Measurements from ENCODE around the gene UCK1.
A peak's percentile ranks its signal among the peaks of the same experiment; 100 is the strongest.

The UCK1 gene

DNA sequence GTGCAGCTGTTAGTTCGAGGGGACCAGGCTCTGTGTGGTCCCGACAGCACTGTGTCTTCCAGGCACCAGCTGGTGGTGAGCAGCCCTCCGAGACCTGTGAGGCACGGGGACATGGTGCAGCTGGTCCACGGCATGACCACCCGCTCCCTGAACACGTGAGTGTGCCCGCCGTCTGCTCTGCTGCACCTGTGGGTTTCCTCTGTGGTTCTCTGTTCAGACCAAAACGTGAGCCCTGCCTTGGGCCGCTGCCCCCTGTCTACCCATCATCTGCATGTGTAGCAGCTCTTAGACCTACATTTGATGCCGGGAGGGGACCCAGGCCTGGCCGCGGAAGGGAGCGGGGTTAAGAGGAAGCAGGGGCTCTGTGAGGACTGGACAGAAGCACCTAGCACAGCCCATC lies 17.9 kb downstream of the UCK1 start:
- Mint-ChIP-seq H3K4me1 (no peaks in the 10 kb centered on the region), H3K27ac (ENCODE audit: low read depth) (no peak overlapping the region), H3K4me3 (no peak overlapping the region), H3K9me3 (no peaks in the 10 kb centered on the region), H3K27me3 (no peaks in the 10 kb centered on the region), H3K36me3 (ENCODE audit: insufficient read depth) (peaks cover 42% of the 10 kb centered on the region)
- ATAC-seq (replicated peaks; ENCODE audit: extremely low read depth, poor library complexity, severe bottlenecking) (no peak), DNase-seq (ENCODE audit: low spot score in 2 of 2) (no peak)

DNA sequence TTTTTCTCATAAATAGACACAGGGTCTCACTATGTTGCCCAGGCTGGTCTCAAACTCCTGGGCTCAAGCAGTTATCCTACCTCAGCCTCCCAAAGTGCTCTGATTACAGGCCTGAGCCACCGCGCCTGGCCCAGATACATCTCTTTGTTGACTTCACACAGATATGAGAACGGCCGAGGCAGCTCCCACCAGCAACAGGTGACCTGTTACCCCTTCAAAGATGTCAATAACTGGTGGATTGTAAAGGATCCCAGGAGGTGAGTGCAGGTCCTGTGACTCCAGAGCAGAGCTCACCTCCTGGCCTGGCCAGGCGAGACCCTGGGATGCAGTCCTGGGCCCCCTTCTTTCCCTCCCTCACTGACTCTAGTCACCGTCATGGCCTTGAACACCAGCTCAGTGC lies 19.2 kb downstream of the UCK1 start:
- Mint-ChIP-seq H3K4me1 (no peaks in the 10 kb centered on the region), H3K36me3 (ENCODE audit: insufficient read depth) (peaks cover 33% of the 10 kb centered on the region), H3K4me3 (no peak overlapping the region), H3K27ac (ENCODE audit: low read depth) (no peak overlapping the region), H3K9me3 (no peaks in the 10 kb centered on the region), H3K27me3 (no peaks in the 10 kb centered on the region)
- ATAC-seq (replicated peaks; ENCODE audit: extremely low read depth, poor library complexity, severe bottlenecking) (no peak), DNase-seq (ENCODE audit: low spot score in 2 of 2) (no peak)

DNA sequence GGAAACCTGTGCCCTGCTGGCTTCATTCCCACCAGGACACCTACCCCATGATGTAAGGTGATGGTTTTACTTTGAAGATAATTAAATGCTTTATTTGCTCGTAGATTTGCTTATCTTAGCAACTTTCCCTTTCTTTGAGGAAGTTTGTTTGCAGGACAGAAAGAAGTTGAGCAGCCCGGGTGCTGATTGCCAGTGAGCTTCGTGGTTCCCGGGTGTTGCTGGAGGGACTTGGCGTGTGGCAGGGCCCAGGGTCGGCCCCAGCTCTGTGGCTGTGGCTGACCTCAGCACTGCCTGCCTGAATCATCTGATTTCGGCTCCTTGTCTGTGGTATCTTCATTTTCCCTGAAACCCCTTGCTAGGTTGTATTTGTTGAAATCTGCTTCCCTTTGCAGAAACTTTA lies 19.6 kb downstream of the UCK1 start:
- H3K27ac Mint-ChIP-seq (ENCODE audit: low read depth): no peak overlapping the region
- ATAC-seq (replicated peaks; ENCODE audit: extremely low read depth, poor library complexity, severe bottlenecking): no peak

DNA sequence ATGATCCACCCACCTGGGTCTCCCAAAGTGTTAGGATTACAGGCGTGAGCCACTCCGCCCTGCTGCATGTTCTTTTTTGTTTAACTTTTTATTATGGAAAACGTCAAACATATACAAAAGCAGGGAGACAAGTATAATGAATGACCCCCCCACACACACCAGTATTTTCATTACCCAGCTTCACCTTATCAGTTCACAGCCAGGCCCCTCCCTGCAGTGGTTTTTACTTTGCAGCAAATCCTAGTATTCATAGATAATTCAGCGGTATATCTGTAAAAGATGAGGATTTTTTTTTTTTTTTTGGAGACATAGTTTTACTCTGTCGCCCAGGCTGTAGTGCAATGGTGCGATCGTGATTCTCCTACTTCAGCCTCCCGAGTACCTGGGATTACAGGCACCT lies 26.1 kb downstream of the UCK1 start:
- no peak for DNase-seq (ENCODE audit: low spot score in 2 of 2)
- Mint-ChIP-seq H3K9me3 (no peaks in the 10 kb centered on the region), H3K27me3 (no peaks in the 10 kb centered on the region), H3K27ac (ENCODE audit: low read depth) (no peak overlapping the region), H3K36me3 (ENCODE audit: insufficient read depth) (peaks cover 33% of the 10 kb centered on the region), H3K4me1 (peaks cover 44% of the 10 kb centered on the region), H3K4me3 (peak overlapping the region; percentile 43)
- no peak for ATAC-seq (replicated peaks; ENCODE audit: extremely low read depth, poor library complexity, severe bottlenecking)

More for the DNA sequence above, 19.6 kb downstream of the UCK1 start:
- Mint-ChIP-seq H3K4me3 (no peak overlapping the region), H3K27me3 (no peaks in the 10 kb centered on the region), H3K36me3 (ENCODE audit: insufficient read depth) (peaks cover 29% of the 10 kb centered on the region), H3K9me3 (no peaks in the 10 kb centered on the region), H3K4me1 (no peaks in the 10 kb centered on the region)
- DNase-seq (ENCODE audit: low spot score in 2 of 2): no peak

DNA sequence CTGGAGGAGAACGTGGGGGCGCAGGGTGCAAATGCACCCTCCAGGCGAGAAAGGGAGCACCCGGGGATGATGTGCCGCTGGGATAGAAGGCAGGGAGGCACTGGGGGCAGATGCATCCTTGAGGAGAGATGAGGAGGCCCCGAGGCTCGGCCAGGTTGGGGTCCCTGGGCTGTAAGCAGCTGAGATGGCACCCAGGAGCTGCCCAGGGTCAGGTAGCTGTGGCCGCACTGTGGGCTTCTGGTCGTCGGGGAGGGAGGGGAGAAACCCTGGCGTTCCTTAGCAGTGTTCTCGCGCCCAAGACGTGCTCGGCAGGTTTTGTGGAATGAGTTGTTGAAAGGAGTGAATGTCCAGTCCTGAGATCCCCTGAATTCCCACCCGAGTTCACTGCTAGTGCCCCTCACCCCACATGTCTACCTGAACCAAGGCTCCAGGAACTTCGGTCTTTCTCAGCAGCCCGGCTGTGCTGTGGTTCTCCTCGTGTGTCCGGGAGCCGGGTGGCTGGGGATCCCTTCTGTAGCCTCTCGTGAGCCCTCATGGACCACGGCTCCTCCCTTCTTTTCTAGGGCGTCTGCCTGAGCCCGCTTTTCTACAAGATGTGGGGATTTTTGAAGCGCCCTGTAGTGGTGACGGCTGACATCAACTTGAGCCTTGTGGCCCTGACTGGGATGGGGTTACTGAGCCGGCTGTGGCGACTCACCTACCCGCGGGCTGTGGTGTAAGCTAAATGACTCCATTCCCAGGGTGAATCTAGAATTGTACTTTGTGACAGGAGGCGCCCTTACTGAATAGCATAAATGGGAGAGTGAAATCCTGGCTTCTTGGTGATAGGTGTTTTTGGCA lies 27.2 kb downstream of the UCK1 start:
- H3K27ac Mint-ChIP-seq (ENCODE audit: low read depth): peak overlapping the region; percentile 93
- ATAC-seq (replicated peaks; ENCODE audit: extremely low read depth, poor library complexity, severe bottlenecking) (no peak), DNase-seq (ENCODE audit: low spot score in 2 of 2) (peak; percentile 28 to 44)
- peaks cover 55% of the 10 kb centered on the region for H3K4me1 Mint-ChIP-seq
- H3K27me3 Mint-ChIP-seq: no peaks in the 10 kb centered on the region
- H3K9me3 Mint-ChIP-seq: no peaks in the 10 kb centered on the region
- H3K36me3 Mint-ChIP-seq (ENCODE audit: insufficient read depth): peaks cover 34% of the 10 kb centered on the region
- H3K4me3 Mint-ChIP-seq: peak overlapping the region; percentile 90

DNA sequence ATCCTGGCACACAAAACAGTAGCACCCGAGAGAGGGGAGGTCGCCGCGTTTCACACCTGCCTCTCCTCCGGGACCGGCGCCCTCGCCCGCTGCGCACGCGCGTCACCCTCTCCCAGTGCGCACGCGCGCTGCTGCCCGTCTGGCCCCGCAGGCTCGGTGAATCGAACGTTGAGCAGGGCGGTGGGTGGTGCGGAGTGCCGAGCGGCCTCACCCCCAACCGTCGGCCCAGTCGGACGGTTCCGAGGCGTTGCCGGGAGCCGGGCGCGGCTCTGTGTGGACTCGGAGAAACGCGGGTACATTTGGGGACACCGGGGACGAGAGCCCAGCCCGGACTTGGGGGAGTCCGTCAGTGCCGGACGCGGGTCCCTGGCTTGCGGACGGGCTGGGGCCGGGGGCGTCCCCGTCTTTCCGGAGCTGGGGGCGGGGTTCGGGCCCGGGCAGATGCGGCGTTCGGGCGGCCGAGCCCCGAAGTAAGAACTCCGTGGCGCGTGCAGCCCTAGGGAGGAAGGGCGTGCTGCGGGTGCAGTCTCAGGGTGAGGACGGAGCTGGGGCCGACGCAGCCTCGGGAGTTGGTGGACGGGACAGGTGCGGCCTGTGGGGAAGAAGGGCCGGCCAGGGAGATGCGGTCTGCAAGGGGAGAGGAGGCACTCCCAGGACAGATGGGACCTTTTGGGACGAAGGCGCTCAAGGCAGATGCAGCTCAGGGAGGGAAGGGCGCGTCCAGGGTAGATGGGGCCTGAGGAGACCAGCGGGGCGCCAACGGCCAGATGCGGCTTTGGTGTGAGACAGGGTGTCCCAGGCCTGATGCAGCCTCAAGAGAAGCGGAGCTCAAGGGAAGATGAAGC lies 28.1 kb downstream of the UCK1 start, which contains the start of gene POMT1:
Gene POMT1, plus strand, starts transcription at position 138 of the 845 bp plus-strand sequence. CDS start 1,301 bp downstream, outside the sequence.
- Mint-ChIP-seq H3K4me1 (peaks cover 60% of the 10 kb centered on the region), H3K27me3 (no peaks in the 10 kb centered on the region), H3K27ac (ENCODE audit: low read depth) (peak within 1 kb of the TSS; percentile 93), H3K9me3 (no peaks in the 10 kb centered on the region), H3K36me3 (ENCODE audit: insufficient read depth) (peaks cover 33% of the 10 kb centered on the region), H3K4me3 (peak within 1 kb of the TSS; percentile 90)
- peak; percentile 43 for ATAC-seq (replicated peaks; ENCODE audit: extremely low read depth, poor library complexity, severe bottlenecking)
- DNase-seq (ENCODE audit: low spot score in 2 of 2): peak; percentile 76 to 77

DNA sequence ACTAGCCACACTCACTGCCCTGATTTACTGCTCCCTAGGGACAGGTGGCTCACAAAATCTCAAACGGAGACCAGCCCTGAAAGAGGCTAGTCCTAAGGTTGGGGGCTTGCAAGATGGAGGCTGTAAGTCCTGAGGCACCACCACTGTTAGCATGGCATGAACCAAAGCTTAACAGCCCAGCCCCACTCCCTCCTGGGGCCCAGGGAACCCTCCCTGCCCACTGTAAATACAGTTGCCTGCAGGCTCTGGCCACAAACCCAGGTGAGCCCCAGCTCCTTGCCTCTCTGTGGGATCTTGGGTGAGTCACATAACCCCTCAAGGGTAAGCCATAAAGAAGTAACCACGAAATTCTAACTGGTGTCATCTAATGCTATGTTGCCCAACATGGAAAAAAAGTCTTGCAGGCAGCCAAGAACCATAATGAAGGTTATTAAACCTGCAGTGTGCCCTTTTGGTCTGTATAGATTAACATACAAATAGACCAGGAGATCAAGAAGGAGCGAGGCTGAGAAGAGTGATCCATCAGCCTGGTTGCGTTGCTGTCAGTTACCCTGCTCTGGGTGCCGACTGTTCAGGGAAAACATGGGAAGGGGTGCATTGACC lies 30.0 kb downstream of the UCK1 start:
- Mint-ChIP-seq H3K27me3 (no peaks in the 10 kb centered on the region), H3K36me3 (ENCODE audit: insufficient read depth) (peaks cover 42% of the 10 kb centered on the region), H3K9me3 (no peaks in the 10 kb centered on the region), H3K4me3 (peak overlapping the region; percentile 90), H3K4me1 (peaks cover 64% of the 10 kb centered on the region), H3K27ac (ENCODE audit: low read depth) (peak overlapping the region; percentile 73)
- ATAC-seq (replicated peaks; ENCODE audit: extremely low read depth, poor library complexity, severe bottlenecking) (peak; percentile 47), DNase-seq (ENCODE audit: low spot score in 2 of 2) (peak in 1 of 2 donors; percentile 30)

DNA sequence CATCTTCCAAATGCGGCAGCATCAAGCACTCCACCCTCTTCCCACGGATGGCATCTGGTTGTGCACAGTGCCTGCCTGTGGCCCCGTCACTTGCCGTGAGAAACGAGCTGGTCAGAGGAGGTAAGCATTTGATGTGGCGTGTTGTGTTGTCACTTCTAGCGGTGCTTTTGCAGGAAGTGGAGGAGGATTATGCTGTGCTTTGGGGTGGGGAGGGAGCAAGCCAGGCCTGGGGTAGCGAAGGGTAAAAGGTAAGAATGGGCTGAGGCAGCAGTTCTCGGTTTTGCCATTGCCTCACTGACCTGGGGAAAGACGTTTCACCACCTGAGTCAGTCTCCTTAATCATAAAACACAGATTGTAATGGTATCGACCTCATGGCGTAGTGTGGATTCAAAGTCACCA lies 30.7 kb downstream of the UCK1 start:
- DNase-seq (ENCODE audit: low spot score in 2 of 2) (peak; percentile 46 to 74), ATAC-seq (replicated peaks; ENCODE audit: extremely low read depth, poor library complexity, severe bottlenecking) (peak; percentile 80)
- no peaks in the 10 kb centered on the region for H3K27me3 Mint-ChIP-seq
- H3K27ac Mint-ChIP-seq (ENCODE audit: low read depth): peak overlapping the region; percentile 73
- peaks cover 48% of the 10 kb centered on the region for H3K36me3 Mint-ChIP-seq (ENCODE audit: insufficient read depth)
- H3K9me3 Mint-ChIP-seq: no peaks in the 10 kb centered on the region
- peak overlapping the region; percentile 90 for H3K4me3 Mint-ChIP-seq
- peaks cover 64% of the 10 kb centered on the region for H3K4me1 Mint-ChIP-seq

DNA sequence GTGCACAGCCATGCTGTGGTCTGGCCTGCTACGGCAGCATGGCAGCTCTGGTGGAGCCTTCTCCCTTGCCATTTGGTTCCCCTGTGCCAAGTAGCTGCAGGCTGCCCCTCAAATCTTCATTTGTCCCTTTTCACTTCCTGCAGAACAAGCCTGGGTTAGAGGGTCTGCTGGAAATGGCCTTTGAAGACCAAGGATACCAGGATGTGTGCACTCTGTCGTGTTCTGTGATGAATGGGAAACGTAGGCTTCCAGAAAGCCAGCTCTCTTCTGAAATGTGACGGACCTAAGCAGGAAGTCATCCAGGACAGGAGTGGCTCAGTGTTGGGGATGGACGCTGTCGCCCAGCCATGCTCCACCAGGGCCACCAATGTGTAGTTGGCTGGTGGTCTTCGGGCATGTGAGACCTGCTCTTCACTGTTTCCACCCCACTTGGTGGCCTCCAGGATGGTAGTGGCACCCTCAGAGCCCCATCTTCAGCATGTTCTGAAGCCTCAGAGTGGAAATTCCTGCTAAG lies 31.8 kb downstream of the UCK1 start:
- peak overlapping the region; percentile 73 for H3K27ac Mint-ChIP-seq (ENCODE audit: low read depth)
- no peaks in the 10 kb centered on the region for H3K9me3 Mint-ChIP-seq
- H3K27me3 Mint-ChIP-seq: no peaks in the 10 kb centered on the region
- ATAC-seq (replicated peaks; ENCODE audit: extremely low read depth, poor library complexity, severe bottlenecking) (no peak), DNase-seq (ENCODE audit: low spot score in 2 of 2) (no peak)
- peak overlapping the region; percentile 90 for H3K4me3 Mint-ChIP-seq
- H3K36me3 Mint-ChIP-seq (ENCODE audit: insufficient read depth): peaks cover 52% of the 10 kb centered on the region
- peaks cover 57% of the 10 kb centered on the region for H3K4me1 Mint-ChIP-seq

DNA sequence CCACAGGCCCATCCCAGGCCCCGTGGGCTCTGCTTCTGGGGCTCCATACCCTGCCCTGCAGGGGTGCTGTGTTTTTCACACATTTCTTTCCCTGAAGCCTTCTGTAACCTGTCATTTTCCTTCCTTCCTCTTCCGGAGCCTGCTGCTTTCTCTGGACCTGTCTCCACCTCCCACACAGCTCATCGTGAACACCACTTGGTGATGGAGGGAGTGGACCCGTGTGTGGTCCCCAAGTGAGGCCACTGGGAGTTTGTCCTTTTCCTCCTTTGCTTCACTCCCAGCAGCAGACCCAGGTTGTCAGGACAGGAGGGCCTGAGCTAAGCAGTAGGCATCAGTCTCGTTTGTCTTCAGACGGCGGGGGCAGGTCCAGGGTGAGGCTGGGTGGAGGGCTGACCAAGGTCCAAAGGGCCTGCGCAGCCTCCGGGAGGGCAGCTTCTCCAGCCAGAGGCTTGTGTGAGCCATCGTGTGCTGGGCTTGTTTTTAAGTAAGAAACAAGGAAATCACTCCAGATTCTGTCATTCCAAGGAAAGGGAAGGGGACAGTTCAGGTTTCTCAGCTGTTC lies 34.1 kb downstream of the UCK1 start:
- no peaks in the 10 kb centered on the region for H3K9me3 Mint-ChIP-seq

DNA sequence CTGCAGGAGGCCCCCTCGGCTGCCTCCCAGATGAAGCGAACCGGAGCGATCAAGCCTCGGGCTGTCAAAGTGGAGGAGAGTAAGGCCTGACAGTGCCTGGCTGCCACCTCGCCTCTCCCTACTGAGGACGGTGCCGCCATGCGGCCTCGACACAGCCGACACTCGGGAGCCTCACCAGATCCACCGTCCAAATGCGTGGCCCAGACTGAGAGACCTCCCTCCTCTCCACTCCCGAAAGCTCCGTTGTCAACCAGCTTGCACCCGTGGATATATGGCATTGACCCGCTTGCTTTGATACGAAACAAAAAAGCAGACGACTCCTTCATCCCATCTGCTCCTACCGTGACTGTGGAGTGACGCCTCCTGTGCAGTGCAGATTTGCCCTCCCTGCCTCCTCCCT lies 35.3 kb downstream of the UCK1 start:
- Mint-ChIP-seq H3K27ac (ENCODE audit: low read depth) (no peak overlapping the region), H3K9me3 (no peaks in the 10 kb centered on the region), H3K4me1 (peaks cover 37% of the 10 kb centered on the region), H3K36me3 (ENCODE audit: insufficient read depth) (peaks cover 63% of the 10 kb centered on the region), H3K4me3 (no peak overlapping the region), H3K27me3 (no peaks in the 10 kb centered on the region)
- DNase-seq (ENCODE audit: low spot score in 2 of 2) (no peak), ATAC-seq (replicated peaks; ENCODE audit: extremely low read depth, poor library complexity, severe bottlenecking) (no peak)

More for the DNA sequence above, 34.1 kb downstream of the UCK1 start:
- Mint-ChIP-seq H3K4me1 (peaks cover 43% of the 10 kb centered on the region), H3K27me3 (no peaks in the 10 kb centered on the region), H3K27ac (ENCODE audit: low read depth) (no peak overlapping the region), H3K4me3 (no peak overlapping the region), H3K36me3 (ENCODE audit: insufficient read depth) (peaks cover 59% of the 10 kb centered on the region)
- DNase-seq (ENCODE audit: low spot score in 2 of 2) (no peak), ATAC-seq (replicated peaks; ENCODE audit: extremely low read depth, poor library complexity, severe bottlenecking) (no peak)

DNA sequence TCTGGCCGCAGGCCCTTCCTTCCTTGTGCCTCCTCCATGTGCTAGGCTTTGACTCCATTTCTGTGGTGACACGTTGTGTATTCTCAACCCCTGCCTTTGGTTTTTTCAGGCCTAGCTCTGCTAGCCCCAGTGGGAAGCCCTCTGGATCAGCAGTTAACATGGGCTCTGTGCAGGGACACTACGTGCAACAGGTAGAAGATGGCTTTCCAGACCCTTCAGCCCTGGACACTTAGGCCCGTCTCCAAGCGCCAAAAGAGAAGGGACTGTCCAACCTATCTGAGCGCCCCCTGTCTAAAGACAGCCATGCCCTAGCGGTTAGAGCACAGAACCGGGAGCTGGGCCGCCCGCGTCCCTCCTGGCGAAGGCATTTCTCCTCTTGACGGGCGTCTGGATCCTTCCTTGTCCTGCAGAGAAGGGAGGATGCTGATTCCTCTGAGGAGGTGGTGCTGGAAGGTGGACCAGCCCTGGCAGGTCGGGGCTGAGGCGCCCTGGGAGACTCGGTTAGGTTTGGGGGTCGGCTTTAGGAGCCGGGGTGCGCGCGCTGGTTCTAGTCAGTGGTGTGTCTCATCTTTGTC lies 36.7 kb downstream of the UCK1 start:
- no peak overlapping the region for H3K27ac Mint-ChIP-seq (ENCODE audit: low read depth)
- ATAC-seq (replicated peaks; ENCODE audit: extremely low read depth, poor library complexity, severe bottlenecking): no peak
- H3K9me3 Mint-ChIP-seq: no peaks in the 10 kb centered on the region
- no peaks in the 10 kb centered on the region for H3K27me3 Mint-ChIP-seq
- no peak overlapping the region for H3K4me3 Mint-ChIP-seq
- DNase-seq (ENCODE audit: low spot score in 2 of 2): no peak
- peaks cover 73% of the 10 kb centered on the region for H3K36me3 Mint-ChIP-seq (ENCODE audit: insufficient read depth)
- H3K4me1 Mint-ChIP-seq: peaks cover 33% of the 10 kb centered on the region

Measured in central memory CD8-positive, alpha-beta T cell (primary cell).